ENCODE measurements around the gene ZNF496.
"Not testable (repeated sequence)": the region's sequence is repeated elsewhere in the genome, so short reads cannot be mapped to it uniquely, and the experiment has no call there.

The ZNF496 gene

DNA sequence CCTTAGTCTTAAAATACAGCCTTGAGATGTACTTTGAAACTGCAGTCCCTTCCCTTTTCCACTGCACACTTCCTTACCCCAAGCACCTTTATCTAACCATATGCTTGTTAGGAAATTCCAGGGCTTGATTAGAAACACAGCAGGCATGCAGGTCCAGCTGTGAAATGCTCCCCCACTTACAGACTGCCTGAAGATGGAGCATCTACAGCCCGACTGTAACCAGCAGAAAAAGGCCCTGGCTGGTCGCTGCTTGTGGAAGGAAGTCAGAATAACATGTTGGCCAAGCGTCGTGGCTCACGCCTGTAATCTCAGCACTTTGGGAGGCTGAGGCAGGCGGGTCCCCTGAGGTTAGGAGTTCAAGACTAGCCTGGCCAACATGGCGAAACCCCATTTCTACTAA is 38.6 kb downstream of the ZNF496 start:
- no peak for DNase-seq (ENCODE audit: low read depth, low spot score)

DNA sequence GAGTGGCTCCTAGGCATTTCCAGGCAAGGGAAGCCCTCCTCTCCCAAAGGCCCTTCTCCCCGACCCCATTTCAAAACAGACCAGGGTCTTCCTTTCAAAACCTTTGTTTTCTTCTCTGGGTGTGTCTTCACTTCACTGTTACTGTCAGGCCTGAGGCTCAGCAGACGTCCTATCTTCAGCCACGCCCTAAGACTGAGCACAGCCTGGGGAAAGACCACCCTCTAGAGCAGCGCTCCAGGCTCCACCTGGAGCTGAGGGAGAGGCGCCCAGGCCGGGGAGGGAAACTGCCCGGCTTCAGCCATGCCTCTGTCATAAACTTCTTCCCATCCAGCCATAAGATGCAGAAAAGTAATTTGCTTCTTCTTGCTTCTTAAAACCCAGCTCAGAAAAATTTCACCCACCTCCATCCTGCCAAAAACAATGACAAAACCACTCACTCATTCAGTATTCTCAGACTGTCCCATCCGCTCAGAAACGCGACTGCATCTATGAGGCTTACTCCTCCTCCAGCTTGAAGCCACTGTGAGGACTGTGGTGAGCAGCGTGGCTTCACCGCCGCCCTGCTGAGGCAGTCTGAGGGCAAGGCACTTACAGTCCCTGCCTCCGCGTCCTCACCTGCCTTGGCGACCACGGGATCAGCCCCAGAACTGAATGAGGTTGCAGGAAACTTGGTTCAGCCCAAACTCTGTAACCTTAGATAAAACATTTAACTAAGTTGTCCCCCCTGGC is 39.7 kb downstream of the ZNF496 start:
- DNase-seq (ENCODE audit: low read depth, low spot score), result no peak

DNA sequence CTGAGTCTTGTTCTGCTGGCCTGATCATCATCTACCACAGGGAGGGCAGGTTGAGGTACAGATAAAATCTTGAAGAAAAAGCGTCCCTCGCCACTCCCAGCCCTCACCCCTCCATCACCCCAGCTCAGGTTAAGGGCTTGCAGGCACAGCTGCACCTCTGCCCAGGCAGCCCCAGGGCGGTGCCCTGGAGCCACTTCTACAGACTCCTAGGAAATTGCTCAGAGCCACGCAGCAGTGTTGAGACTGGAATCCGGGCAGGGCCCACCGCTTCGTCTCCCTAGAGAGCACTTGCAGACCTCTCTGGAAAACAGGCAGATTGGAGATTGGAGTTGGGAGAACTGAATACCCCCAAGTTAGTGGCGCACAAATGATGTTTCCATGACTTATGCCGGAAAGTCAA is 40.5 kb downstream of the ZNF496 start:
- DNase-seq (ENCODE audit: low read depth, low spot score), result no peak

DNA sequence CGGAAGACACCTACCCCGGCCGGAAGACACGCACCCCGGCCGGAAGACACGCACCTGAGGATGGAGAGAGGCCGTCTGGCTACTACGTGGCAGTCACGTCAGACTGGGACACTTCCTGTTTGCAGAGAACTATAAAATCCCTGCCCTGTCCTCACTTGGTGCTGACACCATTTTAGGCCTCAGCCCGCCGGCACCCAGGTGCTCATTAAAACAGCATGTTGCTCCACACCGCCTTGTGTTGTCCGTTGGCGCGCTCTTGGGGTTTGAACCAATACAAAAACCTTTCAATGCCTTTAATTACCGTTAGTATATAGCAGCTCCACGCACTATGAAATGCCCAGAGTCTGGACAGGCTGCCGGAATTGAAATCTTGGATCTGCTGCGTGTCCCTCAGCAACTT is 41.1 kb downstream of the ZNF496 start:
- no peak for DNase-seq (ENCODE audit: low read depth, low spot score)

DNA sequence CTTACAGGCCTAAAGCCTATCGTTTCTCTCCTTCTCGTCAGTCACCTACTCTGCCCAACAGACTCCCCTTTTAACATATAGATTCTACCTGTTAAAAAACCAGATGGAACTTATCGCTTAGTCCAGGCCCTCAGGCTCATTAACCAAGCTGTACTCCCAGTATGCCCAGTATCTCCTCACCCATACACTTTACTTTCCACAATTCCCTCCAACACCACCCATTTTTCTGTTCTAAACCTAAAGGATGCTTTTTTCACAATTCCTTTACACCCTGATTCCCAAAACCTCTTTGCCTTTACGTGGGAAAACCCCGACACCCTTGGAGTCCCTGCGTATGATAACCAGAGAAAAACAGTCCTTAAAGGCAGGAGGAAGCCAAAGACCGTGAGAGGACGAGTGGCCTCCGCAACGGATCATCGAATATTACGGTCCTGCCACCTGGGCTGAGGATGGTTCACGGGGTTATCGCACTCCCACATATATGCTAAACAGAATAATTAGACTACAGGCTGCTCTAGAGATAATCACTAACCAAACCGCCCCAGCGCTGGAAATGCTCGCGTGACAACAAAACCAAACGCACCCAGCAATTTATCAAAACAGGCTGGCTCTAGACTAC is 42.3 kb downstream of the ZNF496 start:
- DNase-seq (ENCODE audit: low read depth, low spot score), result not testable (repeated sequence)

DNA sequence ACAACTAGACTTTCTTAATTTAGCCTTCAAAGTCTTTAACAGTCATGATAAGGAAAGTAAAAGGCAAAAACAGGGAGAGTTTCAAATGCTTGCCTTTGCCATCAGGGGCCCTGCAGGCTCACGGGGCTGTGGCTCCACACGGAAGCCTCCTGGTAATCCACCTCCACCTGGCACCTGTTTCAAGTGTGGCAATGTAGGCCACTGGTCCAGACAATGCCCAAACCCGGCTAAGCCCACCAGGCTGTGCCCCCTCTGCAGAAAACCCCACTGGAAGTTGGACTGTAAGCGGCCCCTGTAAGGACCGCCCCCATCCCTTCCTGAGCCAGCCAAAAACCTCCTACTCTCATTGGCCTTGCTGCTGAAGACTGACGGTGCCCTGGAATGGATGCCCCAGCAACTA is 43.3 kb downstream of the ZNF496 start:
- DNase-seq (ENCODE audit: low read depth, low spot score), result no peak

DNA sequence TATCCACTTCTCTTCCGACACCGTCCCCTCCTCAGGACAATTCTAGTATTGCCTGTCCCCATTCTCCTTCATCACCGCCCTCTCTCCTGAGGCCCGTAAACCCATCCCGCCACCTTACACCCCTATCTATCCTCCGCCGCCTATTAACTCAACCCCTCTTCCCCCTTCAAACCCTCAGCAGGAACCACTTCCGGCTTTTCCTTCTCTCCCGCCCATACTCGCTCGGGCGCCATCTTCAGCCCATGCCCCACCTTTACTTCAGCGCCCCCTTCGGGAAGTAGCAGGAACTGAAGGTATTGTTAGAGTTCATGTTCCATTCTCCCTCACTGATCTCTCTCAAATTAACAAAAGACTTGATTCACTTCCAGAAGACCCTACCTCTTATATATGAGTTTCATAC is 44.2 kb downstream of the ZNF496 start:
- no peak for DNase-seq (ENCODE audit: low read depth, low spot score)

DNA sequence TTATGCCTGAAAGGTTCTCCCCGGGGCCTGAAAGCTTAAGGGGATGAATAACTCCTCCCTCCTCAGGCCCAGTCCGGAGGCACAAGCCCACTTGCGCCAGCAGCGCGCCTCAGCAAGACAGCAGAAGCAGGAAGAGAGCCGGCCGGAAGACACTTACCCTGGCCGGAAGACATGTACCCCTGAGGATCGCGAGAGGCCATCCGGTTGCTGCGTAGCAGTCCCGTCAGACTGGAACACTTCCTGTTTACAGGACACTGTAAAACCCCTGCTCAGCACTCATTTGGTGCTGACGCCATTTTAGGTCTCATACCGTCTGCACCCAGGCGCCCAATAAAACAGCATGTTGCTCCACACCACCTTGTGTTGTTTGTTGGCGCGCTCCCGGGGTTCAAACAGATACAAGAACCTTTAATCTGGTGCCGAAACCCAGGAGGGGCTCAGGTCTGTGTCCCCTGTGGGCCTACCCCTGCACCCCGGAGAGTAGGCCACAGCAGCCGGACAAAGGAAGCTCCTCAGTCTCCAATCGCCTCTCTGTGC is 45.5 kb downstream of the ZNF496 start:
- no peak for DNase-seq (ENCODE audit: low read depth, low spot score)

DNA sequence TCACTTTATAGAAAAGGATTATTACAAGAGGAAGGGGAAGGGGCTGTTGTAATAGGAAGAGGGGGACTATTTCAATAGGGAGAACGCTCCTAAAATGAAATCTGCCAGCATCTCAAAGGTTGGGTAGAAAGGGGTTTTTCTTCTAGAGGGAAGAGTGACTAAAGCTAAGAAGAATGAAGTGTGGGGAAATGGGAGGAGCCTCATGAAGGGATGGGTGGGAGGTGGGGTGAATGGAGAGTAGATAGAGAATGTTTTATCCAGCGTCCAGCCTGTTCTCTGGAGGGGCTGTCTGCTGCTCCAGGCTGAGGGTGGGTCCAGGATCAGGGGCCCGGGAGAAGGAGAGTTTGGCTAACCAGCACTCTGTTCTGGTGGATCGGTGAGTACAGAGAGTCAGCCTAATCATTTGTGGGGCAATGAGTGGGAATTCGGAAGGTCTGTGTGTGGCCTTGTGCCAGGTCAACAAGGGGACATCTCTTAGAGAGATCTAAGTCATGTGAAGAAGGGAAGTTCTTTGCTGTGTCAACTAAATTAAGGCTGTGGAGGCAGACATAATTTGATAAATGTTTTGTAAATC is 50.6 kb downstream of the ZNF496 start:
- no peak for DNase-seq (ENCODE audit: low read depth, low spot score)

DNA sequence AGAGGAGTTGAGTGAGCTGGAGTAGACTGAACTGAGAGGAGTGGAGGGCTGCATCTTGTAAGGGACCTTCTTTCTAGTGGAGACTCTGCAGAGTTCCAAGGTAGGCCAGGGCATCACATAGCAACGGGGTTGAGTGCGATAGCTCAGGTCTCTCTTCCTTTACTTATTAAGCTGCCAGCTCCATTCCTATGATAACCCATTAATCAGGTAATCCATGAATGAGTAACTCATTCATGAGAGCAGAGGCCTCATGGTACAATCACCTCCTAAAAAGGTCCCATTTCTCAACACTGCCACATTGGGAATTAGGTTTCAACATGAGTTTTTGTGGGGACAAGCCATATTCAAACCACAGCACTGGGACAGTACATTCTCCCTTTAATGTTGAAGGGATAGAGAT is 54.5 kb downstream of the ZNF496 start:
- DNase-seq (ENCODE audit: low read depth, low spot score), result no peak

DNA sequence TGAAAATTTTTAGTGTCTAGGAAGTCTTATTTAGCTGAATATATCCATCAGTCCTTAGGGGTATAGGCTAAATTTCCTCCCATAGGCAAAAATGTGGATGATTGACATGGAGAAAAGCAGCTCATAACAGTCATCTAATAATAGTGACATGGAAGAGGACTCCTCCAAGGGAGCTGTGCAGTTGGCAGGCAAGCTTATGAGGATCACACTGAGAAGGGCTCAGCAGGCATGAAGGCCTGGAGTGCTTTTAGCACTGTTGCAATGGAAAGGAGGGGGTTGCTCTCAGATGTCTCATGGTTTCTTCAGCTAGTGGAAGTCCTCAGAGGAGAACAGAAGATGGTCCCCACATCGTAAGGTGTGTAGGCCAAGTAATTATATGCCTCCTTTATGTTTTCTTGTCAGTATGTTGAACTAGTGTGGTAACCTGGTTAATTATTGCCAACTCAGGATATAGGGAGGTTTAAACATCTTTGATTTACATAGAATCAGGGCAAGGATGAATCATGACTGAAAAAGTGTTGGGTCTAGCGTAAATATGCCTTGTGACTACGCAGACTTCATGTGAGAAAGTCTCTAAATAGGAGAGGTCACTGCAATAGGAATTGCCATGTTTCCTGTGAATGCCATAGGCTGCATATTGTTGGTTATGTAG is 56.9 kb downstream of the ZNF496 start:
- no peak for DNase-seq (ENCODE audit: low read depth, low spot score)

DNA sequence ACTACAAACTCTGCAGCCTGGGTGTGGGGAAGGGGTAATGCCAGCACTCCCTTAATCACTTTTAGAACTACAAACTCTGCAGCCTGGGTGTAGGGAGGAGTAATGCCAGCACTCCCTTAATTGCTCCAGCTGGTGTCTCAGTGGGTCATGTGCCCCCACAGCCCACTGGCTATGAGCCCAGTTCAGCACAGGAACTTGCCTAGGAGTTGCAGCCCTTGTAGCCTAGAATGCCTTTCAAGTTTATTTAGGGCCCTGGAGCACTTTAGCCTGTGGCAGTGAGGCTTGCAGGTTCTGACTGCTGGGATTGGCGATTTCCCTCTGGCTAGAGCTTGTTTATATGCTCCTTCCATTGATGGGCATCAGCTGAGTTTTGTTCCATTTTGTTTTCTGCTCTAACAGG is 58.7 kb downstream of the ZNF496 start:
- DNase-seq (ENCODE audit: low read depth, low spot score), result no peak

DNA sequence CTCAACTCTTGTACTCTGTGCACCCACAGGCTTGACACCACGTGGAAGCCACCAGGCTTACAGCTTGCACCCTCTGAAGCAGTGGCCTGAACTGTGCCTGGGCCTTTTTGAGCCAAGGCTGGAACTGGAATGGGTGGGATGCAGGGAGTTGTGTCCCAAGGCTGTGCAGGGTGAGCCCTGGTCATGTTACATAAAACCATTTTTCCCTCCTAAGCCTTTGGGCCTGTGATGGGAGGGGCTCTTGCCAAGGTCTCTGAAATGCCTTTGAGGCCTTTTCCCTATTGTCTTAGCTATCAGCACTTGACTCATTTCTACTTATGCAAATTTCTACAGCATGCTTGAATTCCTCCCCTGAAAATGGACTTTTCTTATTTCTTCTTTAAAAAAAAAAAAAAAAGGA is 61.7 kb downstream of the ZNF496 start:
- no peak for DNase-seq (ENCODE audit: low read depth, low spot score)

DNA sequence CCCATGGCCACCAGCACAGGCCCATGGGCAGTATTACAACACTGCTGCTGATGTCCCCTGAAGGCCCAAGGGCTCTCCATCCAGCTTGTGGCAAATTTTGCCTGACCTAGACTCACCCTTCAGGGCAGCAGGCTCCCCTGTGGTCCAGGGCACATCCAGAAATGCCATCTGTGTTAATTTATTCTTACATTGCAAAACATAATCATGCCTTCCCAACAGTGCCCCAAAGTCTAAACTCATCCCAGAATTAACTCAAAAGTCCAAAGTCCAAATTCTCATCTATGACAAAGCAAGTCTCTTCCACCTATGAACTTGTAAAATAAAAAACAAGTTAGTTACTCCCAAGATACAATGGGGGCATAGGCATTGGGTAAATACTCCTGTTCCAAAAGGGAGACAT is 62.5 kb downstream of the ZNF496 start:
- no peak for DNase-seq (ENCODE audit: low read depth, low spot score)

DNA sequence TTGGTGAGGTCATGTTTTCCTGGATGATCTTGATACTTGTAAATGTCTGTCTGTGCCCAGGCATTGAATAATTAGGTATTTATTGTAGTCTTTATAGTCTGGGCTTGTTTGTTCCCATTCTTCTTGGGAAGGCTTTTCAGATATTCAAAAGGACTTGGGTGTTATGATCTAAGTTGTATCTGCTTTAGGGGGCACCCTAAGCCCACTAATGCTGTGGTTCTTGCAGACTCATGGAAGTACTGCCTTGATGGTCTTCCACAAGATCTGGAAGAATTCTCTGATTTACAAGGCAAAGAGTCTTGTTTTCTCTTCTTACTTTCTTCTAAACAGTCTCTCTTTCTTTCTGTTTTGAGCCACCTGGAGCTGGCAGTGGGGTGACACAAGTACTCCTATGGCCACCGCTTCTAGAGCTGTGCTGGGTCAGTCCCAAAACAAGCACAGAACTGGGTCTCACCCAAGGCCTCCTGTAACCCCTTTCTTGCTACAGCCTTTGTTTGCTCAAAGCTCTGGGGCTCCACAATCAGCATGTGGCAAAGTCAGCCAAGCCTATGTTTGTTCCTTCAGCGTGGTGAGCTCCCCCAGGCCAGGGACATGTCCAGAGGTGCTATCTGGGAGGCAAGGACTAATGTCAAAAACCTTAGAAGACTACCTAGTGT is 63.1 kb downstream of the ZNF496 start:
- no peak for DNase-seq (ENCODE audit: low read depth, low spot score)

DNA sequence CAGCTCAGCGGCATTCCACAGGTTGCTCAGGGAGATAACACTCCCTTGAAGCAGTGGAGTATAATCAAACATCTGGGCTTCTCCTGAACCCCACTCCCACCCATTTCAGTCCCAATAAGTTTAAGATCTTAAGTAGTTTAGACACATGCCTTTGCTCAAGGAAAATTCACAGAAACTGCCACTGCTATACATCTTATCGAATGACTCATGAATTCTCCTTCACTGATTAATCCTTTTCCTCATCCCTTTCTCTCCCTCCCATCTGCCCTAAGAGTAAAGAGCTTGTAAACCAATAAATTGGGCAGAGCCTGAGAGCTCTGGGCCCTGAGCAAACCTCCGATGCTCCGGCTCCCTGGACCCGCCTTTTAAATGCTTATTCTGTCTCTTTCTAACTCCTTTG is 65.6 kb downstream of the ZNF496 start:
- DNase-seq (ENCODE audit: low read depth, low spot score), result no peak

DNA sequence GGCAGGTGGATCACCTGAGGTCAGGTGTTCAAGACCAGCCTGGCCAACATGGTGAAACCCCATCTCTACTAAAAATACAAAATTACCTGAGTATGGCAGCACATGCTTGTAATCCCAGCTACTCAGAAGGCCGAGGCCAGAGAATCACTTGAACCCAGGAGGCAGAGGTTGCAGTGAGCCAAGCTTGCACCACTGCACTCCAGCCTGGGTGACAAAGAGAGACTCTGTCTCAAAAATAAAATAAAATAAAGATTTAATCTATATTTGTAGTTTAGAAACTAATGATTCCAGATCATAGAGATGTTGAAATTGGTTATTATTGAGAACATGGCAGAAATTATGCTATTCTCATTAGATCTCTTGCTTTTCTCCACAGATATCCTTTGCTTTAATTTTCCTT is 75.9 kb downstream of the ZNF496 start, which contains the start of gene VN1R5:
TSS of gene VN1R5 (plus strand) at position 301 of the 400 bp plus-strand sequence.
- DNase-seq (ENCODE audit: low read depth, low spot score), result not testable (repeated sequence)

DNA sequence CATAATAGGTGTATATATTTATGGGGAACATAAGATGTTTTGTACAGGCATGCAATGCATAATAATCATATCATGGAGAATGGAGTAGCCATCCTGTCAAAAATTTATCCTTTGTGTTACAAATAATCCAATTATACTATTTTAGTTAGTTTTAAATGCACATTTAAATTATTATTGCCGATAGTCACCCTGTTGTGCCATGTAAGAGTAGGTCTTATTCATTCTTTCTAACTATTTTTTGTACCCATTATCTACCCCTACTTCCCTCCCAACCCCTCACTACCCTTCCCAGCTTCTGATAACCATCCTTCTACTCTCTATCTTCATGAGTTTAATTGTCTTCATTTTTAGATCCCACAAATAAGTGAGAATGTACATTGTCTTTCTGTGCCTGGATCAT is 84.1 kb downstream of the ZNF496 start:
- no peak for DNase-seq (ENCODE audit: low read depth, low spot score)

Measured in activated CD4-positive, CD25-positive, alpha-beta regulatory T cell treated with anti-CD3 and anti-CD28 coated beads, Interleukin-2, amount 50 U/mL, for 16 hours (primary cell).